ENCODE results near the gene RANGAP1. TPM values are rescaled to one million over a fixed set of nuclear protein-coding genes. Genes with fewer than 3 reads are reported as not detected.

Gene RANGAP1
- total and polyA plus RNA-seq, 2 of the 8 experiments (the other 6 are each of a cell fraction or from before 2014, with no cell fraction given): 121 to 171 TPM

- H2BK20ac ChIP-seq (ENCODE audit: low read length): no peak overlapping the region
- H3K56ac ChIP-seq (replicated peaks; ENCODE audit: insufficient read length, low read depth, low read length): no peak overlapping the region
- H3K23ac ChIP-seq (ENCODE audit: insufficient read length): no peak overlapping the region
- H3K79me2 ChIP-seq (ENCODE audit: control insufficient read depth in 1 of 2, insufficient read depth in 2 of 2, low read length in 2 of 2): no peaks in the 10 kb centered on the region
- TF ChIP-seq POLR2A (IDR thresholded peaks at IDR 0.05; ENCODE audit: control extremely low read depth in 1 of 2, low read depth in 2 of 2, low read length in 2 of 2) (no peak), HDAC2 (IDR thresholded peaks at IDR 0.05; ENCODE audit: borderline replicate concordance in 1 of 2, low read depth in 2 of 2, low read length in 2 of 2) (no peak), ZNF274 (IDR thresholded peaks at IDR 0.05; ENCODE audit: borderline replicate concordance, extremely low read depth, low read length) (no peak), RBBP5 (IDR thresholded peaks at IDR 0.05; ENCODE audit: borderline replicate concordance, low read depth, low read length) (no peak)
- no peak overlapping the region for H2BK15ac ChIP-seq (ENCODE audit: low read length)
- no peak overlapping the region for H2BK120ac ChIP-seq (replicated peaks; ENCODE audit: low read depth, low read length)
- peaks cover 0 to 8% (median 0%) of the 10 kb centered on the region in 4 experiments; a peak in 2 of 7 replicates for H3K4me1 ChIP-seq (replicated peaks in 1 of 4; ENCODE audit: control insufficient read depth in 3 of 4, insufficient read depth in 4 of 4, low read length in 3 of 4)
- no peak overlapping the region for H2BK12ac ChIP-seq (ENCODE audit: low read depth, low read length)
- H3K4me2 ChIP-seq (ENCODE audit: insufficient read depth in 1 of 2, low read depth in 2 of 2, low read length in 2 of 2): no peak overlapping the region
- H3K36me3 ChIP-seq (ENCODE audit: control insufficient read depth in 2 of 4, insufficient read depth in 4 of 4, low read length in 3 of 4): peaks cover 19 to 59% (median 29%) of the 10 kb centered on the region in 4 experiments
- no peak overlapping the region for H3K18ac ChIP-seq (ENCODE audit: extremely low read depth, low read length)
- CTCF ChIA-PET (ENCODE audit: partially characterized antibody): no interaction called here
- no peaks in the 10 kb centered on the region for H3K9me3 ChIP-seq (ENCODE audit: insufficient read depth in 2 of 2, low read depth in 1 of 2, low read length in 1 of 2)
- no peak overlapping the region for H4K91ac ChIP-seq (replicated peaks; ENCODE audit: insufficient read length, low read length)
- H3K27ac ChIP-seq (ENCODE audit: low read depth, low read length): no peak overlapping the region; the same call in 1 of the 2 replicates
- H3K14ac ChIP-seq (ENCODE audit: insufficient read length): no peak overlapping the region
- H3K79me1 ChIP-seq (ENCODE audit: low read depth, low read length): no peaks in the 10 kb centered on the region
- H3K4me3 ChIP-seq (ENCODE audit: extremely low read depth in 1 of 4, insufficient read depth in 2 of 4, low read depth in 3 of 4, low read length in 4 of 4): no peak overlapping the region
- peaks cover 0 to 4% of the 10 kb centered on the region in 2 experiments for H4K20me1 ChIP-seq (replicated peaks in 1 of 2; ENCODE audit: control insufficient read depth in 1 of 2, insufficient read depth in 2 of 2, low read length in 2 of 2)
- H2BK5ac ChIP-seq (ENCODE audit: low read depth, low read length): no peak overlapping the region
- no peak overlapping the region for H4K8ac ChIP-seq (ENCODE audit: extremely low read depth, insufficient read depth, low read length)
- H4K5ac ChIP-seq (ENCODE audit: insufficient read length, low read depth, low read length): no peak overlapping the region
- FAIRE-seq (no peak), DNase-seq (ENCODE audit: low read depth in 1 of 2, low spot score in 2 of 2) (no peak)
- H3K23me2 ChIP-seq (ENCODE audit: low read depth, low read length): no peaks in the 10 kb centered on the region
- POLR2A ChIA-PET (ENCODE audit: partially characterized antibody): interaction anchor here (1.2 kb wide), 2 partner anchors 15 to 23 kb away, joined by 3 read pairs; no protein-coding TSS in a partner anchor
- no peak overlapping the region for H3K9ac ChIP-seq (replicated peaks in 1 of 4; ENCODE audit: extremely low read depth in 1 of 4, low read depth in 3 of 4, low read length in 3 of 4)
- H2AFZ ChIP-seq (ENCODE audit: low read length): no peak overlapping the region
- no peak overlapping the region for H2AK5ac ChIP-seq (ENCODE audit: low read depth, low read length)
- no peak overlapping the region for H3K4ac ChIP-seq (replicated peaks; ENCODE audit: insufficient read length, low read depth, low read length)
- no peaks in the 10 kb centered on the region for H3K27me3 ChIP-seq (replicated peaks in 1 of 4; ENCODE audit: control insufficient read depth in 3 of 4, extremely low read depth in 1 of 4, insufficient read depth in 3 of 4, low read length in 3 of 4)
- 95% methylated on average over 7 of the region's 7 CpGs; no CpG with 5 or more reads in 1 of the 2 experiments for WGBS, 2 experiments (ENCODE audit: extremely low coverage in 1 of 2, insufficient coverage in 1 of 2, insufficient read length in 1 of 2, insufficient replicate concordance in 2 of 2, low coverage in 1 of 2, low lambda C conversion rate in 2 of 2, missing lambda C conversion rate in 1 of 2)
Observed at GRCh38 chr22:41330169-41330568, 44.2 kb upstream of the RANGAP1 start.
